Fibroblast of the aortic adventitia (primary cell): ENCODE measurements around the gene ACCSL. TPM values are rescaled to one million over a fixed set of nuclear protein-coding genes. Genes with fewer than 3 reads are reported as not detected.

ENCODE experiments used
- DNase-seq: peaks from one replicate; pipeline ENCODE4 v3.0.0-alpha.2; 2010; ENCODE audit warnings: low read depth
- H3K4me3 ChIP-seq: 2 replicates; pipeline ENCODE4 v1.5.1; 2011; ENCODE audit warnings: low read depth, mild to moderate bottlenecking, control low read depth, low read length, moderate library complexity
- CTCF ChIP-seq: IDR thresholded peaks from 2 replicates; pipeline ENCODE4 v1.5.1; 2011; ENCODE audit warnings: mild to moderate bottlenecking, low read length, control low read depth, inconsistent platforms; ENCODE audit not compliant: insufficient read depth
- total RNA-seq: library from RNA; depleted of rRNA; stranded (reverse); fragments of >200 nt; gene quantifications from 2 replicates; pipeline ENCODE4 v1.2.3, GENCODE V29; 2012; ENCODE audit warnings: low replicate concordance

ACCSL gene
- total RNA-seq, 1 donor: not detected

DNA sequence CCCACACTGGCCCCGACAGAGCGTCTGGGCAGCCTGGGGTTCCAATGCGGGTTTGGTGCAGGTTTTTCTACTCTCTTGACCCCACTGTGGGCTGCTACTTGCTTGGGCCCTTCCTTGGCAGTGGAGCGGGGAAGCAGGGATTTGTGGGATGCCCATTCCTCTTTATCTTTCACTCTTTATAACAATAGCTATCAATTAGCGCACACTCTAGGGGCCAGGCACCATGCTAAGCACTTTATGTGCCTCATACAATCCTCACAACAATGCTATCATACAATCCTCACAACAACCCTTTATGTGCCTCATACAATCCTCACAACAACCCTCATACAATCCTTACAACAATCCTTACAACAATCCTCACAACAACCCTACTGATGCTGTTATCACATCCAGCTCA, 31.0 kb downstream of the ACCSL start:
- DNase-seq: no peak
- TF ChIP-seq CTCF: no peak

GRCh38 chr11:44079376-44079775, 31.6 kb downstream of the ACCSL start:
- TF ChIP-seq CTCF: no peak
- no peak for DNase-seq
- H3K4me3 ChIP-seq: no peak overlapping the region

More for the DNA sequence above, 31.0 kb downstream of the ACCSL start:
- H3K4me3 ChIP-seq: no peak overlapping the region

DNA sequence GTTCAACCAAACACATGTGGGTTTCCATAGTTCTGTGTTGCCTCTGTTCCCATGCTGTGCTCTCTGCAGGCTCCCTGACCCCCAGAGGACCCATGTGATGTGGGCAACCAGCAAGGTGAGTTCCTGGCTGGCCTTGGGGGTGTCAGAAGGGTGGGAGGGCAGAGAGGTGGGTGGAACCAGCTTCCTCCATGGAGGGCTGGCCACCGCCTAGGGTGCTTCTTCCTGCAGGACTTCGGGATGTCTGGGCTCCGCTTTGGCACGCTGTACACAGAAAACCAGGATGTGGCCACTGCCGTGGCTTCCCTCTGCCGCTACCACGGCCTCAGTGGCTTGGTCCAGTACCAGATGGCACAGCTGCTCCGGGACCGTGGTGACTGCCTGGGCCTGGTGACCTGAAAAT, 33.2 kb downstream of the ACCSL start:
- TF ChIP-seq CTCF: no peak
- H3K4me3 ChIP-seq: no peak overlapping the region
- no peak for DNase-seq

- no peak for DNase-seq
- no peak overlapping the region for H3K4me3 ChIP-seq
- no peak for TF ChIP-seq CTCF
Measured at GRCh38 chr11:44082645-44083044, 34.9 kb downstream of the ACCSL start.

DNA sequence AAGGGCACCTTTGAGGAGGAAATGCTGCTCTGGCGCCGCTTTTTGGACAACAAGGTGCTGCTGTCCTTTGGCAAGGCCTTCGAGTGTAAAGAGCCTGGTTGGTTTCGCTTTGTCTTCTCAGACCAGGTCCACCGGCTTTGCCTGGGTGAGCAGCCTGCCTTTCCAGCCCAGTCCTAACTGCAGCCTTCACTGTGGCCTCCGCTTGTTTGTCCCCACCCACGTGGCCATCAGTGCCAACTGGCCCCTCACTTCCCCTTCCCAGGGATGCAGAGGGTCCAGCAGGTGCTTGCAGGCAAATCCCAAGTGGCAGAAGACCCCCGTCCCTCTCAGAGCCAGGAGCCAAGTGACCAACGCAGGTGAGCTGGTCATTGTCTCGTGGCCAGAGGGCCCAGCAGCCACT, 35.7 kb downstream of the ACCSL start:
- TF ChIP-seq CTCF: no peak
- no peak for DNase-seq
- no peak overlapping the region for H3K4me3 ChIP-seq

DNA sequence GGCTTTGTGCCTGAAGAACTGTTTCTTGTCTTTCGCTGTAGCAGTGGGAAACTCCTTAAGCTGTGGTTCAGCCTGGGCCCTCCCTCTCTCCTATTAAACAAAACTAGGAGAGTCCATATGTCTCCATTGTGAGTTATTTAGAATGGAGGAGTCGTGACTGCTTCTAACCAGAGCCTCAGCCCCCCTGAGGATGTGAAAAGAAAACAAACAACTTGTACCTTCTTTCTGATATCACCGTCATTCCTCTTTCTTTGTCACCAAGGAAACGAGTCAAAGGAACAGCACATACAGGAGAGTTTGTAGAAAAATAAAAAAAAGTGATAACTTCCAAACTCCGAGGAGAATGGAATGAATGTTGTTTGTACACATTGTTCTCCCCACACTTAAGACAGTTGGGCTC, 36.1 kb downstream of the ACCSL start:
- H3K4me3 ChIP-seq: no peak overlapping the region
- no peak for DNase-seq
- no peak for TF ChIP-seq CTCF

DNA sequence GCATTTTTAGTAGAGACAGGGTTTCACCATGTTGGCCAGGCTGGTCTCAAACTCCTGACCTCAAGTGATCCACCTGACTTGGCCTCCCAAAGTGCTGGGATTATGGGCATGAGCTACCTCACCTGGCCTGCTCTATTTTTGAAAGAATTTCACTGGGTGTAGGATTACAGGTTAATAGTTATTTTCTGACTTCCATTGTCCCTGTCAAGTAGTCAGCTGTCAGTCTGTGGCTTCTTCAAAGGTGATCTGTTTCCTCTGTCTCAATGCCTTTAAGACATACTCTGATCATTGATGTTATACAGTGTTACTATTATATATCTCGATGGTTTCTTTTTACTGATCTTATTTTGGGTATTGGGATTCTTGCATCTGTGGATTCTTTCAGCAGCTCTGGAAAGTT, 37.5 kb downstream of the ACCSL start:
- no peak for TF ChIP-seq CTCF
- no peak for DNase-seq
- no peak overlapping the region for H3K4me3 ChIP-seq
